Measurements from ENCODE around the gene MFSD2B. TPM values are rescaled to one million over a fixed set of nuclear protein-coding genes. Genes with fewer than 3 reads are reported as not detected.

MFSD2B gene
- total RNA-seq, 1 donor from 2014 or later, result not detected

GRCh38 chr2:24020244-24020643 lies 10.4 kb downstream of the MFSD2B start:
- DNase-seq (ENCODE audit: low spot score in 2 of 2), result no peak
- H3K27ac ChIP-seq, result no peak overlapping the region
- intact Hi-C loops (cut with DNase I), result no loop called here
- H3K36me3 ChIP-seq, result peaks cover 10 to 13% of the 10 kb centered on the region in 2 donors
- TF ChIP-seq CTCF (IDR thresholded peaks at IDR 0.05), result no peak
- no peaks in the 10 kb centered on the region for H3K9me3 ChIP-seq
- H3K4me3 ChIP-seq, result no peak overlapping the region
- no peaks in the 10 kb centered on the region for H3K4me1 ChIP-seq
- H3K27me3 ChIP-seq, result no peaks in the 10 kb centered on the region

GRCh38 chr2:24021122-24021998 lies 11.5 kb downstream of the MFSD2B start:
- no peaks in the 10 kb centered on the region for H3K9me3 ChIP-seq
- no peaks in the 10 kb centered on the region for H3K27me3 ChIP-seq
- peaks cover 14 to 20% of the 10 kb centered on the region in 2 donors for H3K36me3 ChIP-seq
- H3K4me1 ChIP-seq, result no peaks in the 10 kb centered on the region
- no peak overlapping the region for H3K4me3 ChIP-seq
- peak in 1 of 3 experiments; percentile 8 for TF ChIP-seq CTCF (IDR thresholded peaks at IDR 0.05)
- DNase-seq (ENCODE audit: low spot score in 2 of 2), result no peak
- intact Hi-C loops (cut with DNase I), result no loop called here
- H3K27ac ChIP-seq, result no peak overlapping the region

GRCh38 chr2:24022324-24022974 lies 12.6 kb downstream of the MFSD2B start:
- Histone ChIP-seq H3K27ac (no peak overlapping the region), H3K4me3 (no peak overlapping the region), H3K36me3 (peaks cover 14 to 26% of the 10 kb centered on the region in 2 donors), H3K4me1 (no peaks in the 10 kb centered on the region), H3K9me3 (no peaks in the 10 kb centered on the region), H3K27me3 (no peaks in the 10 kb centered on the region)
- no peak for TF ChIP-seq CTCF (IDR thresholded peaks at IDR 0.05)
- no peak for DNase-seq (ENCODE audit: low spot score in 2 of 2)
- intact Hi-C loops (cut with DNase I), result no loop called here

- H3K4me1 ChIP-seq, result no peaks in the 10 kb centered on the region
- H3K27me3 ChIP-seq, result no peaks in the 10 kb centered on the region
- no peak overlapping the region for H3K4me3 ChIP-seq
- no peaks in the 10 kb centered on the region for H3K9me3 ChIP-seq
- no peak overlapping the region for H3K27ac ChIP-seq
- DNase-seq (ENCODE audit: low spot score in 2 of 2), result no peak
- intact Hi-C loops (cut with DNase I), result no loop called here
- H3K36me3 ChIP-seq, result peaks cover 15 to 32% of the 10 kb centered on the region in 2 donors
- no peak for TF ChIP-seq CTCF (IDR thresholded peaks at IDR 0.05)
Measured at GRCh38 chr2:24022975-24023575, 13.2 kb downstream of the MFSD2B start.

GRCh38 chr2:24024018-24024417 lies 14.1 kb downstream of the MFSD2B start:
- H3K4me1 ChIP-seq, result no peaks in the 10 kb centered on the region
- H3K27me3 ChIP-seq, result no peaks in the 10 kb centered on the region
- peaks cover 21 to 38% of the 10 kb centered on the region in 2 donors for H3K36me3 ChIP-seq
- intact Hi-C loops (cut with DNase I), result no loop called here
- H3K4me3 ChIP-seq, result no peak overlapping the region
- no peaks in the 10 kb centered on the region for H3K9me3 ChIP-seq
- TF ChIP-seq CTCF (IDR thresholded peaks at IDR 0.05), result peak in 1 of 3 experiments; percentile 20
- no peak overlapping the region for H3K27ac ChIP-seq
- no peak for DNase-seq (ENCODE audit: low spot score in 2 of 2)

Data from ascending aorta (tissue), 2 donors.